B cell (primary cell): ENCODE data around the gene SEC14L1. TPM values are rescaled to one million over a fixed set of nuclear protein-coding genes. Genes with fewer than 3 reads are reported as not detected.

Source experiments
- ATAC-seq: fragments of 200-7000 bp; cut with Tn5 transposase; one replicate; pipeline ENCODE4 v1.10.0; 2021; ENCODE audit warnings: low read depth, mild to moderate bottlenecking, moderate number of reproducible peaks, moderate library complexity
- CTCF ChIA-PET: fragments of 350-600 bp; sonication (Branson Sonifier 250); formaldehyde crosslinking; loops from one replicate; lab custom pipeline; 2021; ENCODE audit warnings: antibody characterized with exemption, inconsistent platforms; lab: Charles Lee
- POLR2A ChIA-PET: fragments of 350-600 bp; sonication (Branson Sonifier 250); formaldehyde crosslinking; loops from one replicate; lab custom pipeline; 2021; ENCODE audit warnings: antibody characterized with exemption; lab: Charles Lee
- DNase-seq: peaks from one replicate; pipeline ENCODE4 v3.0.0; 2013
- H2AFZ ChIP-seq: 2 replicates; pipeline ENCODE4 v1.6.1; 2012; ENCODE audit warnings: mild to moderate bottlenecking, low read depth, low read length; ENCODE audit not compliant: insufficient read depth, poor library complexity, severe bottlenecking
- H3K27ac ChIP-seq, 2 donors: 1 replicate in 1 of 2; 2 replicates in 1 of 2; pipeline ENCODE4 v1.5.1; 2012 to 2013; ENCODE audit warnings: low read length in 2 of 2, mild to moderate bottlenecking in 2 of 2, moderate library complexity in 1 of 2
- H3K27me3 ChIP-seq, 4 experiments: fragments of 200-600 bp in 1 of 4; sonication (generic) in 1 of 4; replicated peaks in 1 of 4; 1 replicate in 2 of 4; 2 replicates in 2 of 4; pipeline versions ENCODE4 v1.6.1 to v1.7.0; 2013 to 2016; ENCODE audit warnings: low read length in 3 of 4, mild to moderate bottlenecking in 2 of 4, mixed read lengths in 1 of 4, moderate library complexity in 1 of 4; ENCODE audit not compliant: insufficient read depth in 4 of 4, control insufficient read depth in 3 of 4; ENCODE audit errors: control extremely low read depth in 1 of 4
- H3K36me3 ChIP-seq, 2 experiments: replicated peaks in 1 of 2; 1 replicate in 1 of 2; 2 replicates in 1 of 2; pipeline versions ENCODE4 v1.6.1 to v1.7.1; 2013; ENCODE audit warnings: low read length in 1 of 2; ENCODE audit not compliant: insufficient read depth in 2 of 2, control insufficient read depth in 1 of 2; ENCODE audit errors: control extremely low read depth in 1 of 2, extremely low read depth in 1 of 2
- H3K4me1 ChIP-seq, 2 donors: fragments of 200-600 bp in 1 of 2; sonication (generic) in 1 of 2; 1 replicate in 1 of 2; 2 replicates in 1 of 2; pipeline versions ENCODE4 v1.5.1 to v1.6.1; 2013 to 2017; ENCODE audit warnings: low read length in 2 of 2; ENCODE audit not compliant: control insufficient read depth in 2 of 2, insufficient read depth in 2 of 2
- H3K4me2 ChIP-seq: replicated peaks from 2 replicates; pipeline ENCODE3; 2012; ENCODE audit warnings: mild to moderate bottlenecking, low read depth, low read length; ENCODE audit not compliant: poor library complexity, severe bottlenecking
- H3K4me3 ChIP-seq, 5 experiments: fragments of 200-600 bp in 1 of 5; sonication (generic) in 1 of 5; 1 replicate in 3 of 5; 2 replicates in 2 of 5; pipeline versions ENCODE4 v1.5.1 to v1.7.0; 2011 to 2016; ENCODE audit warnings: low read length in 4 of 5, mild to moderate bottlenecking in 4 of 5, low read depth in 2 of 5, control low read depth in 1 of 5, moderate library complexity in 1 of 5; ENCODE audit not compliant: insufficient read depth in 1 of 5; ENCODE audit errors: control extremely low read depth in 1 of 5, extremely low read depth in 1 of 5
- H3K79me2 ChIP-seq: fragments of 200-600 bp; sonication (generic); one replicate; pipeline ENCODE4 v1.6.0; 2016; ENCODE audit warnings: low read length; ENCODE audit not compliant: control insufficient read depth, insufficient read depth
- H3K9ac ChIP-seq: fragments of 200-600 bp; sonication (generic); 2 replicates; pipeline ENCODE4 v1.6.1; 2017; ENCODE audit warnings: mild to moderate bottlenecking, low read length, moderate library complexity
- H3K9me3 ChIP-seq, 3 donors: one replicate each; pipeline versions ENCODE4 v1.6.1 to v1.7.1; 2013; ENCODE audit warnings: low read length in 2 of 3; ENCODE audit not compliant: control insufficient read depth in 2 of 3, insufficient read depth in 1 of 3; ENCODE audit errors: control extremely low read depth in 1 of 3
- H4K20me1 ChIP-seq: 2 replicates; pipeline ENCODE4 v1.6.0; 2012; ENCODE audit warnings: mild to moderate bottlenecking, low read length; ENCODE audit not compliant: insufficient read depth, control insufficient read depth, poor library complexity, severe bottlenecking
- H3K27ac Mint-ChIP-seq: one replicate; pipeline ENCODE4 v1.8.0; 2021; ENCODE audit warnings: mixed read lengths
- H3K27me3 Mint-ChIP-seq: one replicate; pipeline ENCODE4 v1.8.0; 2021; ENCODE audit warnings: mixed read lengths
- H3K4me1 Mint-ChIP-seq: one replicate; pipeline ENCODE4 v1.8.0; 2021; ENCODE audit warnings: mixed read lengths
- H3K4me3 Mint-ChIP-seq: one replicate; pipeline ENCODE4 v1.8.0; 2021; ENCODE audit warnings: mixed read lengths
- H3K9me3 Mint-ChIP-seq: one replicate; pipeline ENCODE4 v1.8.0; 2022; ENCODE audit warnings: mixed read lengths; ENCODE audit not compliant: insufficient read depth
- EZH2 ChIP-seq: IDR thresholded peaks from 2 replicates; pipeline ENCODE4 v1.6.1; 2012; ENCODE audit warnings: borderline replicate concordance, low read depth, mild to moderate bottlenecking, moderate library complexity, low read length; ENCODE audit not compliant: insufficient read depth, poor library complexity, severe bottlenecking
- WGBS: methylation state at CpG from one replicate; pipeline ENCODE4 v1.1.5; 2013; ENCODE audit warnings: missing lambda C conversion rate; ENCODE audit not compliant: insufficient coverage; 5-methylcytosine and 5-hydroxymethylcytosine counted together
- intact Hi-C: fragments of 100-400 bp; cut with micrococcal nuclease; formaldehyde crosslinking; loops from one replicate; pipeline ENCODE4 v1.10.0; 2022
- polyA plus RNA-seq: library from polyadenylated mRNA; depleted of rRNA; stranded (reverse); fragments of >200 nt; gene quantifications from 2 replicates; pipeline ENCODE4 v1.2.3, GENCODE V29; 2012
- total RNA-seq, 2 donors: library from RNA; stranded (reverse); fragments of 120-200 nt in 1 of 2; gene quantifications; 1 replicate in 1 of 2; 2 replicates in 1 of 2; pipeline versions ENCODE4 v1.2.3 to v1.2.4, GENCODE V29; 2013 to 2022
- TF ChIP-seq, protein P1 (sequence below): fragments of 200-600 bp; IDR thresholded peaks from one replicate; pipeline ENCODE4 v1.8.0; 2022; ENCODE audit warnings: antibody characterized with exemption, mild to moderate bottlenecking

Gene SEC14L1
- total and polyA plus RNA-seq, 2 donors (not counting 1 experiment from before 2014, with no cell fraction given) = 37.7 to 103 TPM

DNA sequence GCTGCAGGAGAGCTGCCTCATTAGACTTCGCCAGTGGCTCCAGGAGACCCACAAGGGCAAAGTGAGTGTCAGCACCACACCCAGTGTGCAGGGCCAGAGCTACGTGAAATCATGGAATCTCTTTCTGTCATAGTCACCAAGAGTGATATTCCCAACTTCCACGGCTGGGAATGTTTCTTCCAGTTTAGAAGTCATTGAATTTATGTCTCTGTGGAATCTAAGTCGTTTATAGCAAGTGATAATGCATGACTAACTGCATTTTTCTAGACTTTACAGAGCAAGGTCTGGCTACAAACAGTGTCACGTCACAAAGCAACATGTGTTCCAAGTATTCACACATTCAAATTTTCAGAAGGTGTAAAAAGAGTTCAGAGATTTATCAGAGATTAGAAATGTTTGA, 55.5 kb downstream of the SEC14L1 start:
- Mint-ChIP-seq H3K27ac (no peak overlapping the region), H3K4me3 (no peak overlapping the region), H3K4me1 (peaks cover 1% of the 10 kb centered on the region), H3K9me3 (no peaks in the 10 kb centered on the region), H3K27me3 (no peaks in the 10 kb centered on the region)
- Histone ChIP-seq H4K20me1 (peaks cover 19% of the 10 kb centered on the region), H3K4me3 (no peak overlapping the region), H3K27me3 (no peaks in the 10 kb centered on the region), H3K36me3 (peaks cover 17 to 84% of the 10 kb centered on the region in 2 experiments), H3K9ac (no peak overlapping the region), H3K4me1 (no peaks in the 10 kb centered on the region), H3K9me3 (no peaks in the 10 kb centered on the region), H3K4me2 (no peak overlapping the region), H3K27ac (no peak overlapping the region), H3K79me2 (peaks cover 3% of the 10 kb centered on the region), H2AFZ (no peak overlapping the region)
- TF ChIP-seq EZH2 = no peak
- TF ChIP-seq, protein P1, sequence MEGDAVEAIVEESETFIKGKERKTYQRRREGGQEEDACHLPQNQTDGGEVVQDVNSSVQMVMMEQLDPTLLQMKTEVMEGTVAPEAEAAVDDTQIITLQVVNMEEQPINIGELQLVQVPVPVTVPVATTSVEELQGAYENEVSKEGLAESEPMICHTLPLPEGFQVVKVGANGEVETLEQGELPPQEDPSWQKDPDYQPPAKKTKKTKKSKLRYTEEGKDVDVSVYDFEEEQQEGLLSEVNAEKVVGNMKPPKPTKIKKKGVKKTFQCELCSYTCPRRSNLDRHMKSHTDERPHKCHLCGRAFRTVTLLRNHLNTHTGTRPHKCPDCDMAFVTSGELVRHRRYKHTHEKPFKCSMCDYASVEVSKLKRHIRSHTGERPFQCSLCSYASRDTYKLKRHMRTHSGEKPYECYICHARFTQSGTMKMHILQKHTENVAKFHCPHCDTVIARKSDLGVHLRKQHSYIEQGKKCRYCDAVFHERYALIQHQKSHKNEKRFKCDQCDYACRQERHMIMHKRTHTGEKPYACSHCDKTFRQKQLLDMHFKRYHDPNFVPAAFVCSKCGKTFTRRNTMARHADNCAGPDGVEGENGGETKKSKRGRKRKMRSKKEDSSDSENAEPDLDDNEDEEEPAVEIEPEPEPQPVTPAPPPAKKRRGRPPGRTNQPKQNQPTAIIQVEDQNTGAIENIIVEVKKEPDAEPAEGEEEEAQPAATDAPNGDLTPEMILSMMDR = no peak
- ChIA-PET CTCF (no interaction called here), POLR2A (interaction anchor here (0.5 kb wide), 1 partner anchor 270 kb away, joined by 6 read pairs; no protein-coding TSS in a partner anchor)
- DNase-seq (no peak), ATAC-seq (no peak)
- 100% methylated on average over 1 of the region's 5 CpGs for WGBS
- intact Hi-C loops = no loop called here

DNA sequence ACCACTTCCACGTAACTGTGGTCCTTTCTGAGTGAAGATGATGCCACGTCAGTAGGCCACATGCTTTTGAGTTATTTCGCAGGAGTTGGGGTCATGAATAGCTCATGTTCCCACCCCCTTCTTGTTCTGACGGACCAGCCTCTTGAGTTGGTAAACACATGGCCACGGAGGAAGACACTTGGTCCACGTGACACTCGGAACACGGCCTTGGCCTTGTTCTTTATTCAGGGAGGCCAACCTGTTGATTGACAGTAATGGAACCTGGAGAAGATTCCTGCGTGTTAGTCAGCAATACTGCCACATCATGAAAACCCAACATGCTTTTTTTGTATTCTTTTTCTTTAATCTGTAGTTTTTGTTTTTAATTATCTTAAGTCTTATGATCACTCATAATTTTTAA, 56.3 kb downstream of the SEC14L1 start:
- Histone ChIP-seq H3K79me2 (peaks cover 3% of the 10 kb centered on the region), H3K36me3 (peaks cover 16 to 88% of the 10 kb centered on the region in 2 experiments), H3K9ac (no peak overlapping the region), H2AFZ (no peak overlapping the region), H4K20me1 (peaks cover 16% of the 10 kb centered on the region), H3K9me3 (no peaks in the 10 kb centered on the region), H3K4me3 (no peak overlapping the region), H3K27me3 (no peaks in the 10 kb centered on the region), H3K27ac (no peak overlapping the region), H3K4me1 (no peaks in the 10 kb centered on the region), H3K4me2 (no peak overlapping the region)
- no peak overlapping the region for H3K4me3 Mint-ChIP-seq
- no peaks in the 10 kb centered on the region for H3K27me3 Mint-ChIP-seq
- ChIA-PET POLR2A (no interaction called here), CTCF (no interaction called here)
- TF ChIP-seq, protein P1 = no peak
- TF ChIP-seq EZH2 = no peak
- DNase-seq (no peak), ATAC-seq (no peak)
- no peaks in the 10 kb centered on the region for H3K4me1 Mint-ChIP-seq
- H3K27ac Mint-ChIP-seq = no peak overlapping the region
- WGBS = 98% methylated on average over 8 of the region's 9 CpGs
- intact Hi-C loops = no loop called here
- H3K9me3 Mint-ChIP-seq = no peaks in the 10 kb centered on the region
